HepG2 (cell line): ENCODE data around the gene TMEM63C. TPM values are rescaled to one million over a fixed set of nuclear protein-coding genes. Genes with fewer than 3 reads are reported as not detected.

ENCODE experiments used
- ATAC-seq: fragments of 200-7000 bp; cut with Tn5 transposase; 3 replicates; pipeline ENCODE4 v1.9.1; 2020; ENCODE audit warnings: mild to moderate bottlenecking, moderate library complexity
- BruUV-seq: library from RNA; stranded (reverse); fragments of 400-500 nt; replicated peaks from 2 replicates; lab custom pipeline; 2021; lab: Mats Ljungman, UMichigan
- CTCF ChIA-PET: fragments of 300-600 bp; formaldehyde crosslinking; extraction: SDS; loops from one replicate; lab custom pipeline; 2021; ENCODE audit warnings: low total read pairs, inconsistent platforms, low intra/inter-chr PET ratio; lab: Yijun Ruan, JAX
- POLR2A ChIA-PET: fragments of 350-600 bp; sonication (Branson Sonifier 250); formaldehyde crosslinking; loops from one replicate; lab custom pipeline; 2020; ENCODE audit warnings: antibody characterized with exemption, inconsistent platforms; lab: Yijun Ruan, JAX
- DNase-seq: peaks from one replicate; pipeline ENCODE4 v3.0.0-alpha.2; 2015; ENCODE audit warnings: low spot score
- FAIRE-seq: peaks from 3 replicates; lab custom pipeline; 2011; peaks lifted over from hg19 to GRCh38; lab: Jason Lieb, UNC
- H2AFZ ChIP-seq: one replicate; pipeline ENCODE4 v1.6.1; 2011; ENCODE audit warnings: low read length, inconsistent platforms
- H3K27ac ChIP-seq: fragments of 300-600 bp; 3 replicates; pipeline ENCODE4 v1.8.0; 2011; ENCODE audit warnings: mixed run types, mild to moderate bottlenecking, mixed read lengths, low read length, inconsistent platforms; ENCODE audit not compliant: insufficient read depth; ENCODE audit errors: extremely low read length
- H3K27me3 ChIP-seq, 2 experiments: fragments of 200-600 bp in 1 of 2; 2 replicates in 1 of 2; 3 replicates in 1 of 2; pipeline versions ENCODE4 v1.6.0 to v1.8.0; 2011; ENCODE audit warnings: low read length in 2 of 2, mild to moderate bottlenecking in 2 of 2, moderate library complexity in 2 of 2, inconsistent platforms in 1 of 2; ENCODE audit not compliant: insufficient read depth in 2 of 2, control insufficient read depth in 1 of 2
- H3K36me3 ChIP-seq, 2 experiments: fragments of 200-600 bp in 1 of 2; replicated peaks in 1 of 2; 2 replicates in 1 of 2; 3 replicates in 1 of 2; pipeline versions ENCODE4 v1.5.1 to v1.8.0; 2011; ENCODE audit warnings: low read length in 2 of 2, inconsistent platforms in 1 of 2; ENCODE audit not compliant: insufficient read depth in 2 of 2, control insufficient read depth in 1 of 2
- H3K4me1 ChIP-seq: 2 replicates; pipeline ENCODE4 v1.5.1; 2012; ENCODE audit warnings: low read length, inconsistent platforms; ENCODE audit not compliant: insufficient read depth
- H3K4me2 ChIP-seq: 2 replicates; pipeline ENCODE4 v1.6.0; 2011; ENCODE audit warnings: low read depth, low read length, inconsistent platforms
- H3K4me3 ChIP-seq, 3 experiments: fragments of 200-600 bp in 1 of 3; sonication (generic), shearing (Covaris generic) in 1 of 3; replicated peaks in 1 of 3; 2 replicates each; pipeline ENCODE4 v1.5.1; 2011 to 2016; ENCODE audit warnings: low read length in 3 of 3, inconsistent platforms in 2 of 3, low read depth in 2 of 3, mild to moderate bottlenecking in 2 of 3, control low read depth in 1 of 3, mixed read lengths in 1 of 3; ENCODE audit not compliant: insufficient read depth in 1 of 3
- H3K79me2 ChIP-seq: one replicate; pipeline ENCODE4 v1.6.1; 2011; ENCODE audit warnings: low read length, inconsistent platforms; ENCODE audit not compliant: insufficient read depth
- H3K9ac ChIP-seq: 2 replicates; pipeline ENCODE4 v1.6.0; 2011; ENCODE audit warnings: mild to moderate bottlenecking, low read depth, low read length, inconsistent platforms; ENCODE audit not compliant: insufficient read depth
- H3K9me3 ChIP-seq: 2 replicates; pipeline ENCODE4 v1.5.1; 2012; ENCODE audit warnings: mild to moderate bottlenecking, low read length
- H4K20me1 ChIP-seq: 2 replicates; pipeline ENCODE4 v1.6.0; 2011; ENCODE audit warnings: inconsistent platforms, mild to moderate bottlenecking, low read length, moderate library complexity; ENCODE audit not compliant: insufficient read depth
- GATA4 ChIP-seq: sonication (generic); IDR thresholded peaks from 2 replicates; pipeline ENCODE4 v1.6.1; 2016; ENCODE audit warnings: antibody characterized with exemption, low read depth, borderline replicate concordance
- KDM4B ChIP-seq: sonication (generic); formaldehyde crosslinking; IDR thresholded peaks from 2 replicates; pipeline ENCODE4 v1.4.0; 2020; ENCODE audit warnings: missing genetic modification reagents
- KLF12 ChIP-seq: sonication (generic); formaldehyde crosslinking; IDR thresholded peaks from 2 replicates; pipeline ENCODE4 v1.4.0; 2020; ENCODE audit warnings: missing genetic modification reagents, borderline replicate concordance
- POLR2AphosphoS2 ChIP-seq: IDR thresholded peaks from 2 replicates; pipeline ENCODE4 v1.6.1; 2011; ENCODE audit warnings: low read depth, low read length, improper control_type of control experiment
- SOX6 ChIP-seq, 2 experiments: fragments of 450-650 bp in 1 of 2; sonication (generic) in 1 of 2; formaldehyde crosslinking in 1 of 2; IDR thresholded peaks; 2 replicates each; pipeline versions ENCODE4 v1.4.0 to v1.6.1; 2017 to 2020; ENCODE audit warnings: antibody characterized with exemption in 1 of 2, mild to moderate bottlenecking in 1 of 2, missing genetic modification reagents in 1 of 2
- ZKSCAN8 ChIP-seq: IDR thresholded peaks from 2 replicates; pipeline ENCODE4 v1.6.1; 2016; ENCODE audit warnings: borderline replicate concordance, missing genetic modification reagents, missing compliant biosample characterization
- ZNF629 ChIP-seq: sonication (generic); formaldehyde crosslinking; conservative IDR thresholded peaks from 2 replicates; pipeline ENCODE4 v1.5.0; 2020; ENCODE audit warnings: missing genetic modification reagents
- ZNF703 ChIP-seq: sonication (generic); formaldehyde crosslinking; IDR thresholded peaks from 2 replicates; pipeline ENCODE4 v1.5.1; 2020; ENCODE audit warnings: missing genetic modification reagents, mild to moderate bottlenecking, moderate library complexity, borderline replicate concordance
- WGBS: methylation state at CpG from one replicate; pipeline ENCODE4 v1.1.6; 2017; ENCODE audit warnings: low lambda C conversion rate; 5-methylcytosine and 5-hydroxymethylcytosine counted together
- in situ Hi-C: cut with HindIII; loops from 2 replicates; pipeline ENCODE4 v1.10.0; 2017; ENCODE audit warnings: low pct_unique_long_range_greater_than_20kb; ENCODE audit not compliant: extremely low pct_ligation_motif_present
- intact Hi-C: fragments of 100-400 bp; cut with micrococcal nuclease; formaldehyde crosslinking; loops from one replicate; pipeline ENCODE4 v1.10.0; 2022; ENCODE audit not compliant: unreplicated experiment
- polyA plus RNA-seq, 8 experiments: library from polyadenylated mRNA; depleted of rRNA in 3 of 8; stranded (reverse) in 7 of 8; unstranded in 1 of 8; fragments of >200 nt; fragmentation: Illumina TruSeq in 4 of 8; extraction: Trizol in 4 of 8; gene quantifications; 2 replicates each; pipeline versions ENCODE4 v1.2.1 to v1.2.3, GENCODE V29; 2011 to 2016; ENCODE audit warnings: low read depth in 4 of 8, missing spikeins in 1 of 8, mixed read lengths in 1 of 8; ENCODE audit not compliant: insufficient read depth in 1 of 8
- total RNA-seq, 5 experiments: library from RNA; depleted of rRNA; stranded (reverse); fragments of >200 nt; fragmentation: Illumina TruSeq; extraction: Trizol; gene quantifications; 2 replicates each; pipeline ENCODE4 v1.2.3, GENCODE V29; 2016; ENCODE audit warnings: low read depth in 1 of 5
- TF ChIP-seq, protein P1 (sequence below): sonication (generic); formaldehyde crosslinking; conservative IDR thresholded peaks from 2 replicates; pipeline ENCODE4 v1.4.0; 2020; ENCODE audit warnings: missing genetic modification reagents
- TF ChIP-seq, protein P2 (sequence below): sonication (generic); formaldehyde crosslinking; IDR thresholded peaks from 2 replicates; pipeline ENCODE4 v1.5.1; 2020; ENCODE audit warnings: missing genetic modification reagents, mild to moderate bottlenecking, borderline replicate concordance
- TF ChIP-seq, protein P3 (sequence below): sonication (generic); formaldehyde crosslinking; IDR thresholded peaks from 2 replicates; pipeline ENCODE4 v1.8.0; 2023; ENCODE audit warnings: mild to moderate bottlenecking, missing genetic modification reagents
- TF ChIP-seq, protein P4 (sequence below): sonication (generic); formaldehyde crosslinking; IDR thresholded peaks from 2 replicates; pipeline ENCODE4; 2020; ENCODE audit warnings: missing genetic modification reagents, mild to moderate bottlenecking, borderline replicate concordance
- TF ChIP-seq, protein P5 (sequence below): IDR thresholded peaks from 2 replicates; pipeline ENCODE4 v1.6.1; 2012; ENCODE audit warnings: inconsistent platforms
- TF ChIP-seq, protein P6 (sequence below): sonication (generic); formaldehyde crosslinking; IDR thresholded peaks from 2 replicates; pipeline ENCODE4 v1.8.0; 2022; ENCODE audit warnings: missing genetic modification reagents, mild to moderate bottlenecking, borderline replicate concordance

Gene TMEM63C
- total and polyA plus RNA-seq, 2 of the 13 experiments (the other 11 are each of a cell fraction or from before 2014, with no cell fraction given) = 0.17 to 0.27 TPM

DNA sequence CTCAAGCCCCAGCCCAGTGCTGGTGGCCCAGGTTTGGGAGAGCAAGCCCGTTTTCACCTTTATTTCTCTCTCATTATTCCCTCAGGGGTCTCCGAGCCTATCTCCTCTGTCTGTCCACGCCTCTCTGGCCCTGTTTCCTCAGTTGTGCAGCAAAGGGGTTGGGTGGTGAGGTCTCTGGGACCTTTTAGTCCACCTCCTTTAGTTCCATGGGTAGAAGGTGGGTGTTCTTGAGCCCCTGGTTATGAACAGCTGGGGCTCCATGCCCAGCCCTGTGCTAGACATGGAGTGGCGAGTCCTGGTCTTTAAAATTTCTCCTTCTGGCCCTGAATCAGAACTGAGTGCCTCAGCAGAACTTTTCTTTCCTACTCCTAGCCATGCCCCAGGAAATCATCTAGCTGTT is 90.7 kb downstream of the TMEM63C start:
- no TSS peak for BruUV-seq
- Histone ChIP-seq H2AFZ (no peak overlapping the region), H3K4me3 (no peak overlapping the region), H4K20me1 (no peaks in the 10 kb centered on the region), H3K4me2 (no peak overlapping the region), H3K9me3 (no peaks in the 10 kb centered on the region), H3K36me3 (no peaks in the 10 kb centered on the region), H3K9ac (no peak overlapping the region), H3K27me3 (peaks cover 7 to 26% of the 10 kb centered on the region in 2 experiments; a peak in 3 of 5 replicates), H3K79me2 (no peaks in the 10 kb centered on the region), H3K4me1 (no peaks in the 10 kb centered on the region), H3K27ac (no peak overlapping the region)
- in situ Hi-C loops (no loop called here), intact Hi-C loops (no loop called here)
- DNase-seq (no peak), ATAC-seq (no peak), FAIRE-seq (no peak)
- ChIA-PET POLR2A (no interaction called here), CTCF (no interaction called here)
- TF ChIP-seq, protein P1, sequence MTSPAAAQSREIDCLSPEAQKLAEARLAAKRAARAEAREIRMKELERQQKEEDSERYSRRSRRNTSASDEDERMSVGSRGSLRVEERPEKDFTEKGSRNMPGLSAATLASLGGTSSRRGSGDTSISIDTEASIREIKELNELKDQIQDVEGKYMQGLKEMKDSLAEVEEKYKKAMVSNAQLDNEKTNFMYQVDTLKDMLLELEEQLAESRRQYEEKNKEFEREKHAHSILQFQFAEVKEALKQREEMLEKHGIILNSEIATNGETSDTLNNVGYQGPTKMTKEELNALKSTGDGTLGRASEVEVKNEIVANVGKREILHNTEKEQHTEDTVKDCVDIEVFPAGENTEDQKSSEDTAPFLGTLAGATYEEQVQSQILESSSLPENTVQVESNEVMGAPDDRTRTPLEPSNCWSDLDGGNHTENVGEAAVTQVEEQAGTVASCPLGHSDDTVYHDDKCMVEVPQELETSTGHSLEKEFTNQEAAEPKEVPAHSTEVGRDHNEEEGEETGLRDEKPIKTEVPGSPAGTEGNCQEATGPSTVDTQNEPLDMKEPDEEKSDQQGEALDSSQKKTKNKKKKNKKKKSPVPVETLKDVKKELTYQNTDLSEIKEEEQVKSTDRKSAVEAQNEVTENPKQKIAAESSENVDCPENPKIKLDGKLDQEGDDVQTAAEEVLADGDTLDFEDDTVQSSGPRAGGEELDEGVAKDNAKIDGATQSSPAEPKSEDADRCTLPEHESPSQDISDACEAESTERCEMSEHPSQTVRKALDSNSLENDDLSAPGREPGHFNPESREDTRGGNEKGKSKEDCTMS (CRISPR knock-in tag) = no peak
- TF ChIP-seq, protein P2, sequence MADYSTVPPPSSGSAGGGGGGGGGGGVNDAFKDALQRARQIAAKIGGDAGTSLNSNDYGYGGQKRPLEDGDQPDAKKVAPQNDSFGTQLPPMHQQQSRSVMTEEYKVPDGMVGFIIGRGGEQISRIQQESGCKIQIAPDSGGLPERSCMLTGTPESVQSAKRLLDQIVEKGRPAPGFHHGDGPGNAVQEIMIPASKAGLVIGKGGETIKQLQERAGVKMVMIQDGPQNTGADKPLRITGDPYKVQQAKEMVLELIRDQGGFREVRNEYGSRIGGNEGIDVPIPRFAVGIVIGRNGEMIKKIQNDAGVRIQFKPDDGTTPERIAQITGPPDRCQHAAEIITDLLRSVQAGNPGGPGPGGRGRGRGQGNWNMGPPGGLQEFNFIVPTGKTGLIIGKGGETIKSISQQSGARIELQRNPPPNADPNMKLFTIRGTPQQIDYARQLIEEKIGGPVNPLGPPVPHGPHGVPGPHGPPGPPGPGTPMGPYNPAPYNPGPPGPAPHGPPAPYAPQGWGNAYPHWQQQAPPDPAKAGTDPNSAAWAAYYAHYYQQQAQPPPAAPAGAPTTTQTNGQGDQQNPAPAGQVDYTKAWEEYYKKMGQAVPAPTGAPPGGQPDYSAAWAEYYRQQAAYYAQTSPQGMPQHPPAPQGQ (CRISPR knock-in tag) = no peak
- no peak for TF ChIP-seq ZKSCAN8 (CRISPR knock-in tag)
- no peak for TF ChIP-seq KDM4B
- no peak for TF ChIP-seq GATA4
- TF ChIP-seq KLF12 (CRISPR knock-in tag) = no peak
- TF ChIP-seq, protein P3, sequence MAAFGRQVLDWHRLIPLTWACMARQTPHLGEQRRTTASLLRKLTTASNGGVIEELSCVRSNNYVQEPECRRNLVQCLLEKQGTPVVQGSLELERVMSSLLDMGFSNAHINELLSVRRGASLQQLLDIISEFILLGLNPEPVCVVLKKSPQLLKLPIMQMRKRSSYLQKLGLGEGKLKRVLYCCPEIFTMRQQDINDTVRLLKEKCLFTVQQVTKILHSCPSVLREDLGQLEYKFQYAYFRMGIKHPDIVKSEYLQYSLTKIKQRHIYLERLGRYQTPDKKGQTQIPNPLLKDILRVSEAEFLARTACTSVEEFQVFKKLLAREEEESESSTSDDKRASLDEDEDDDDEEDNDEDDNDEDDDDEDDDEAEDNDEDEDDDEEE (CRISPR knock-in tag) = no peak
- TF ChIP-seq POLR2AphosphoS2 = no peak
- no peak for TF ChIP-seq ZNF703 (CRISPR knock-in tag)
- no peak for TF ChIP-seq SOX6 (IDR thresholded peaks at IDR 0.05)
- no peak for TF ChIP-seq SOX6 (CRISPR knock-in tag; IDR thresholded peaks at IDR 0.05)
- no peak for TF ChIP-seq ZNF629
- TF ChIP-seq, protein P4, sequence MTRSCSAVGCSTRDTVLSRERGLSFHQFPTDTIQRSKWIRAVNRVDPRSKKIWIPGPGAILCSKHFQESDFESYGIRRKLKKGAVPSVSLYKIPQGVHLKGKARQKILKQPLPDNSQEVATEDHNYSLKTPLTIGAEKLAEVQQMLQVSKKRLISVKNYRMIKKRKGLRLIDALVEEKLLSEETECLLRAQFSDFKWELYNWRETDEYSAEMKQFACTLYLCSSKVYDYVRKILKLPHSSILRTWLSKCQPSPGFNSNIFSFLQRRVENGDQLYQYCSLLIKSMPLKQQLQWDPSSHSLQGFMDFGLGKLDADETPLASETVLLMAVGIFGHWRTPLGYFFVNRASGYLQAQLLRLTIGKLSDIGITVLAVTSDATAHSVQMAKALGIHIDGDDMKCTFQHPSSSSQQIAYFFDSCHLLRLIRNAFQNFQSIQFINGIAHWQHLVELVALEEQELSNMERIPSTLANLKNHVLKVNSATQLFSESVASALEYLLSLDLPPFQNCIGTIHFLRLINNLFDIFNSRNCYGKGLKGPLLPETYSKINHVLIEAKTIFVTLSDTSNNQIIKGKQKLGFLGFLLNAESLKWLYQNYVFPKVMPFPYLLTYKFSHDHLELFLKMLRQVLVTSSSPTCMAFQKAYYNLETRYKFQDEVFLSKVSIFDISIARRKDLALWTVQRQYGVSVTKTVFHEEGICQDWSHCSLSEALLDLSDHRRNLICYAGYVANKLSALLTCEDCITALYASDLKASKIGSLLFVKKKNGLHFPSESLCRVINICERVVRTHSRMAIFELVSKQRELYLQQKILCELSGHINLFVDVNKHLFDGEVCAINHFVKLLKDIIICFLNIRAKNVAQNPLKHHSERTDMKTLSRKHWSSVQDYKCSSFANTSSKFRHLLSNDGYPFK (CRISPR knock-in tag) = no peak
- TF ChIP-seq, protein P5, sequence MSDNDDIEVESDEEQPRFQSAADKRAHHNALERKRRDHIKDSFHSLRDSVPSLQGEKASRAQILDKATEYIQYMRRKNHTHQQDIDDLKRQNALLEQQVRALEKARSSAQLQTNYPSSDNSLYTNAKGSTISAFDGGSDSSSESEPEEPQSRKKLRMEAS = no peak
- TF ChIP-seq, protein P6, sequence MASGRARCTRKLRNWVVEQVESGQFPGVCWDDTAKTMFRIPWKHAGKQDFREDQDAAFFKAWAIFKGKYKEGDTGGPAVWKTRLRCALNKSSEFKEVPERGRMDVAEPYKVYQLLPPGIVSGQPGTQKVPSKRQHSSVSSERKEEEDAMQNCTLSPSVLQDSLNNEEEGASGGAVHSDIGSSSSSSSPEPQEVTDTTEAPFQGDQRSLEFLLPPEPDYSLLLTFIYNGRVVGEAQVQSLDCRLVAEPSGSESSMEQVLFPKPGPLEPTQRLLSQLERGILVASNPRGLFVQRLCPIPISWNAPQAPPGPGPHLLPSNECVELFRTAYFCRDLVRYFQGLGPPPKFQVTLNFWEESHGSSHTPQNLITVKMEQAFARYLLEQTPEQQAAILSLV = no peak
- WGBS = 7% methylated on average over 4 of the region's 4 CpGs
